NCI-H187 (cell line): ENCODE data around the gene ATP6V1B1.

ENCODE experiments used
- DNase-seq, 2 experiments: peaks; one replicate each; lab custom pipeline; 2025; lab: John Stamatoyannopoulos, UW

Gene ATP6V1B1

GRCh38 chr2:70927138-70927537 is 8.6 kb upstream of the ATP6V1B1 start:
- DNase-seq: no peak

GRCh38 chr2:70927641-70928040 is 8.1 kb upstream of the ATP6V1B1 start:
- DNase-seq: no peak

- DNase-seq: no peak
Measured at GRCh38 chr2:70928366-70928765, 7.3 kb upstream of the ATP6V1B1 start.

DNA sequence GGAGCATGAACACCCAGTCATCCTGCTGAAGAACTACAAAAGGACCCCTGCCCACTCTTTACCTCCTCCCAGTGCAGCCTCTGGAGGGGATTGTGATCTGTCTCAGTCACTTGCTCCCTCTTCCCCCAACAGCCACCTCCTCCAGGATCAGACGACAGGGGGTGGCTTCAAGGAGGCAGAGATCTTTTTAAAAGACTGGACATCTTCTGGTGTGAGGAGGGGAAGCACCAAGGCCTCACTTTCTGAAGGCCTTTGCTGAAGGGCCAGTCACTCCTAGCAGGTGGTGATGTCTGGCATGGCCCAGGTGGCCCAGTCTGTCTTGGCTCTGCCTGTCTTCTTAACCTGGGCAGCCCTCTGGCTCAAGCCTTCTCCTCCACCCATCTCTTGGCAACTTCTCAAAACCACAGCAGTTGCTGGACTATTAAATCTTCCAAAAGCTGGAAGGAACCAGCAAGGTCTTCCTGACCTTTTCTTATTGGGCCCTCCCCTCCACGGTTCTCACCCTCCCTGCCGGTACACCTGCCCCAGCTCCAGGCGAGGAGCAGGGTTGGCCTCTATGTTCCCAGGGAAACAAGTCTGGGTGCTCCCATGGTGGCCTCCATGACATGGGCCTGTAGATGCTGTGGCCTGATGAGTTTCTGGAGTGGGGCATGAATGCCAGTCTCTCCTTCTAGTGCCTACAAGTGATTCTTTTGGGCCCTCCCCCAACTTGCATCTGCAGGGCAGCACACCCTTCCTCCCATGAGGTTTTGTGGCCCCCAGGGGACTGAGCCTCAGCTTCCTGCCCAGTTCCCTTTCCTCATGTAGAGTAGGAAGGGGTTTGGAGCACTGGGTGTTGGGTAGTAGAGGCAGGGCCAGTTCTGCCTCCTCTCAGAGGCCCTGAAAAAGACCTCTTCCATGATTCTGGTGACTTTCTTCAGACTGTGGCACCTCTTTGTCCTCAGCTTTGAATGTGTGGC is 5.0 kb upstream of the ATP6V1B1 start:
- no peak for DNase-seq

- DNase-seq: no peak
Measured at GRCh38 chr2:70931376-70932000, 4.2 kb upstream of the ATP6V1B1 start.

DNA sequence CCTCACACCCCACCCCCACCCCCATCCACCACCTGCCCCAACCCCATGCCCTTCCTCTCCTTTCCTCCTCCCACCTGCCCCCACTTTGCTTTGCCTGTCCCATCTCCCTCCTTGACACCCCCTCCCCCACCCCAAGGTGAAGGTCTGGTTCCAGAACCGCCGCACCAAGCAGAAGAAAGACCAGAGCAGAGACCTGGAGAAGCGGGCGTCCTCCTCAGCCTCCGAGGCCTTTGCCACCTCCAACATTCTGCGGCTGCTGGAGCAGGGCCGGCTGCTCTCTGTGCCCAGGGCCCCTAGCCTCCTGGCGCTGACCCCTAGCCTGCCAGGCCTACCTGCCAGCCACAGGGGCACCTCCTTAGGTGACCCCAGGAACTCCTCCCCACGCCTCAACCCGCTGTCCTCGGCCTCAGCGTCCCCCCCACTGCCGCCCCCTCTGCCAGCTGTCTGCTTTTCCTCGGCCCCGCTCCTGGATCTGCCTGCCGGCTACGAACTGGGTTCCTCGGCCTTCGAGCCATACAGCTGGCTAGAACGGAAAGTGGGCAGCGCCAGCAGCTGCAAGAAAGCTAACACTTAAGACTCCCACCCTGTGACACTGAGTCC is 3.0 kb upstream of the ATP6V1B1 start:
- no peak for DNase-seq

GRCh38 chr2:70934981-70935380 is 719 bp upstream of the ATP6V1B1 start:
- no peak for DNase-seq

DNA sequence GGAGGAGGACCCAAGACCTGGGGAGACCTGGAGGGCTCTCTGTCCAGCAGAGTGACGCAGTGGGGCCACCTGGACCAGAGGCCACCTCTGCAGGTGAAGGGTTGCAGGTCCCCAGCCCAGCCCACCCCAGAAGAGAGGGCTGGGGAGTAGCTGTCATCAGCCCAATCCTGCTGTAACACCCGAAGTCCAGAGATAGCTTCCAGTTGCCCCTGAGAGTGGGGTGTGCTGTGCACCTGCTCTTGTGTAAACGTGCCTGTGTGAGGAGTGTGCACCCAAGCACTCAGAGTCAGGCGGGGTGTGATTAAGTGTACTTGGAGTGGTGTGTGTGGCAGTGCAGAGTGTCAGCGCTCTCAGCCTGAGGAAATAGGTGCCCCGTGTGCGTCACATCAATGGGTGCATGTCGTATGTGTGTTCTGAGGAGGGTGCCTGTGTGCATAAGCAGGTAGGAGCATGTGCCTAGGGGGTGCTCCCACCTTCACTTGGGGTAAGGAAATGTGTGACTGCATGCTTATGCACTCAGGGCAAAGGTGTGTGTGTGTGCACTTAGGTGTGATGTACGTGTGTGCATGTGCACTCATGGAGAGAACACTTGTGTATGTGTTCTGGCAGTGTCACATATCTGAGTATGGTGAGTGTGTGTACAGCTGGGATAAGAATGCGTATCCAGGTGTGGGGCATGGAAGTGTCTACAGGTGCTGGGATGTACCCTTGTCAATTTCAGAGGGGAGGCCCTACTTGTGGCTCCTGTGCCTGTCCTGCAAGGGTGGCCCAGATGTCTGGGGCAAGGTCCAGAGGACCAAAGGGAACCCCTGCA is 672 bp downstream of the ATP6V1B1 start:
- DNase-seq: peak in 1 of 2 experiments; percentile 10

DNA sequence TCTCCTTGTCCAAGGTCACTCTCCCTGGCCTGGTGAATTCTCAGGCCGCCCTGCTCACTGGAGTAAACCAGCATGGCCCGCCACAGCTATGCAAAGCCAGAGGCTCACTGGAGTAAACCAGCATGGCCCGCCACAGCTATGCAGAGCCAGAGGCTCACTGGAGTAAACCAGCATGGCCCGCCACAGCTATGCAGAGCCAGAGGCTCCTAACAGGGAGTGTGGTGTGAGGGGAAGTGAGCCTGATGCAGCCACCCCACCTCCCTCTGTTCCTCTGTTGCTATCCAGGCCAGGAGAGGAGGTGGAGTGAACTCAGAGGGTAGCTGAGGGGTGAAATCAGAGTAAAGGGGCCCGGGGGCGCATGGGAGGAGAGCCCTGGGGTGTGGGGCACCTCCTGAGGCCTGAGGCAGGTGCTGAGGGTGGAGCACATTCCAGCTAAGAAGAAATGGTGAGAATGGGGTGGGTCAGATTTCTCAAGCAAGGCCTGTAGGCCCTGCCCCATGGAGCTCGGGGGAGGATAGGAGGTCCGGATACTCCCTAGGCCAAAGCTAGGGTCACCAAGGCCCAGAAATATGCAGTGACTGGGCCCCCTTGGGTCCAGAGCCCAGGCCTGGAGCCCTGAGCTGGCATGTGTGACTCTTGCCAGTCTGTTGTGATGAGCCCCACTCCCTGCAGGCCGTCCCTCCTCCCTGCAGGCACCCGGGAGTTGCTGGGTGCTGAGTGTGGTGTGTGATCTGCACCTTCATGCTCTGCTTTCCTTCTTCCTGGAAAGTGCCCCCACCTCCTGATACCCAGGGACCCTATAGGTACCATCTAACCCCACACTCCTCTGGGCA is 1.5 kb downstream of the ATP6V1B1 start:
- no peak for DNase-seq

DNA sequence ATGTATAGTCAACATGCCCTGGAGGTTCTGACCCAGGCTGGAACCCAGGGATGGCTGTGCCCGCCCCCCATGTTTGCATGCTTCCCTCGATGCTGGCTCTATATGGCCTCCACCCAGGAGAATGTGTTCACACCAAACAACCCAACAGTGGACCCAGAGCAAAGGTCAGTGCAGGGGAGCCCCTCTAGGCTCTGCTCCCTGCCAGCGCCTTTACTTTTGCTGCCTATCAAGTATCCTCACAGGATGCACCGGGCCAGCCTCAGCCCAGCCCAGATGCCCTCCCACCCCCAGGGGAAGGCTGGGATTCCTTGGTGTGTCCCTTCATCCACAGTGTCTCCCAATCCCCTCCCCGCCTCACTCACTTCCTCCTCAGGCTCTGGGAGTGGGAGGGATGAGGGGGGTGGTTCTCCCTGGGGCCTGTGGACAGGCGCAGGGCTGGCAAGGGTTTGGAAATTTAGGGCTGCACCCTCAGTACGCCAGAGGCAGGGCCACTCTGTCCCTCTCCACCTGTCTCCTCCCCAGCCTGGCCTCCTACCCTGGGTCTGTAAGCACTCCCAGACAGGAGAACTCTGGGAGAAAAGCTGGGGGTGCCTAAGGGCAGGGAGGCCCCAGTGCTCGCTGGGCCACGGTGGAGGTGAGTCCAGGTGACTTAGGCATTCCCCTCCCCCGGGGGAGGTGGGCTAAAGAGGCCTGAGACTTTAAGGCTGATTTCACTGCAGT is 2.3 kb downstream of the ATP6V1B1 start:
- no peak for DNase-seq

DNA sequence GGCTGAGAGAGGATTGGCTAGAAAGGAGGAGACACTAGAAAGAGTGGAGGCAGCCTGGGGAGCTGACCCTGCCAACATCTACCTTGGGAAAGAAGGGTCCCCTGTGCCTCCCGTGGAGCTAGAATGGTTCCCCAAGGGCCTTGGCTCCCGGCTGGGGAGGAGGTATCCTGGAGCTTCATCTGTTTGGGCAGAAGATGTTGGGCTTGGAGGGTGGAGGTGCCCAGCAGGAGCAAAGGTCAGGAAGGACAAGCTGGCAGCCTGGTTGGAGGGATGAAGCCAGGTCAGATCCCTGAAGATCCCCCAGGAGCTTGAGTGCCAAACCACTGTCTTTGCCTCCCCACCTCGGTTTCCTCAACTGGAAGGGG is 2.9 kb downstream of the ATP6V1B1 start:
- no peak for DNase-seq

- DNase-seq: no peak
Measured at GRCh38 chr2:70939001-70939838, 3.5 kb downstream of the ATP6V1B1 start.

DNA sequence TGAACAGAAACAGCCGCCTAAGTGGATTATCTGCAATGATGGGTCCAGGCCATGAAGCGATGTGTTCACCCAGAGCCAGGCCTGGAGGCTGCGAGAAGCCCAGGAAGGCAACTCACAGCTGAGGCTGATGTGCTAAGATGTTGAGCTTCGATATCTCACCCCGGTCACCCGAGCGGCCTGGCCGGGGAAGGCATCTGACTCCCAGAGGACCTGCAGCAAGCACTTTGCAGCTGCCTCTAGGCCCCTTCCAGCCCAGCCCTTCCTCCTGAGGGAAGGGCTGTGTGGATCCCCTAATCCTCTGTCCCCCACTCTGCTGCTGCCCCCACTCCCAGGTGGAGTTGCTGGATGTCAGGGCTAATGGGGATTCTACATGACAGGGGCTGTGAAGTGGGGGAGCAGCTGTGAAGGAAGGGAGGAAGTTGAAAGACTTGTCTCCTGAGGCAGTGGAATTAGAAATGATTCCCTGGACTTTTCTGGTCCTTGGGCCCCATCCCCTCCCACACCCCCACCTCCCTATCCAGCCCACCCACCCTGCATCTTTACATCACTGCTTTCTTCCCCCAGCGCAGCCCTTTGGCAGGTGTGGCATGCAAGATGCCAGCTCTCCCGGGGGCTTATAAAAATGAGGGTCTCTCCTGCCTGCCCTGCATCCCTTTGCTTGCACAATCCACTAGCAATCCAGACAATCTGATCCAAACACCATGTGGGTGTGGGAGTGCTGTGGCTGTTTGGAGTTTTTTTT is 4.3 kb downstream of the ATP6V1B1 start:
- DNase-seq: no peak

DNA sequence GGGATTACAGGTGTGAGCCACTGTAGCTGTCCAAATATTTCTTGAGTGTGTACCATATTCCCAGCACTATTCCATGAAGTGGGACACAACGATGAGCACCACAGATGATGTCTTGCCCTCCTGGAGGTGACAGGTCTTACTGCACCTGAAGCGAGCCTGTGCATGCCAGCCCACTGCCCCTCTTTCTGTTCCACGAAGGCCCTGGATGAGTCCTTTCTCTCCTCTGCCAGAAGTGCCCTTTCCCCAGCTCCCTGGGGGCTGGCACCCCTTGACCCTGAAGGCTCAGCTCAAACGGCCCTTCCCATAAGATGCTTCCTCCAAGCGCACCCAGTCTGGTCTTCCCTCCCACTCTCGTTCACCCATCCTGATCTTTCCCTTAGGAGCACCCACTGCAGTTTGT is 5.5 kb downstream of the ATP6V1B1 start:
- DNase-seq: no peak

DNA sequence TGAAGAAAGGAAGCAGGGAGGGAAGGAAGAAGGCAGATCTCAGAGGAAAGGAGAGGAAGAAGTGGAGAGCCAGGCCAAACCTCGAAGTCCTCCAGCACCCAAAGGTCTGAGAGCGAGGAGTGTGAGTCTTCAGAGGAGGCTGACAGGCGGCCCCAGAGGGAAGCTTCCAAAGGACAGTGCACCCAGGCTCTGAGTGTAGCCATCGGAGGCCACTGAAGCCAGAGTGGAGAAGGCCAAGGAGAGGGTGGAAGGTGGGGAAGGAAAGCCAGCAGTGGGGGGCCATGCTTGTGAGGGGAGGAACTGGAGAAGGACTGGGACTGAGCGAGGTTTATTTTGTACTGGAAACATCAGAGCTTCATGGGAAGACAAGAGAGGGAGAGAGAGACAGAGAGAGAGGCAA is 6.0 kb downstream of the ATP6V1B1 start:
- DNase-seq: no peak

- DNase-seq: no peak
Measured at GRCh38 chr2:70942396-70943204, 6.9 kb downstream of the ATP6V1B1 start.

- no peak for DNase-seq
Measured at GRCh38 chr2:70943205-70943871, 7.6 kb downstream of the ATP6V1B1 start.
